Activated CD8-positive, alpha-beta memory T cell treated with anti-CD3 and anti-CD28 coated beads, Interleukin-2, amount 50 U/mL, for 48 hours (primary cell): ENCODE results near the gene CAMTA2.

ENCODE experiments used
- DNase-seq: peaks from one replicate; pipeline ENCODE4 v3.0.0-alpha.2; 2020

Gene CAMTA2

GRCh38 chr17:4946312-4946976 lies 41.0 kb downstream of the CAMTA2 start:
- DNase-seq = no peak

GRCh38 chr17:4945944-4946280 lies 41.6 kb downstream of the CAMTA2 start:
- no peak for DNase-seq

GRCh38 chr17:4945176-4945943 lies 42.1 kb downstream of the CAMTA2 start:
- DNase-seq = peak; percentile 90

GRCh38 chr17:4944554-4945175 lies 42.8 kb downstream of the CAMTA2 start:
- DNase-seq = peak; percentile 82

- DNase-seq = peak; percentile 72
Observed at GRCh38 chr17:4944163-4944553, 43.3 kb downstream of the CAMTA2 start.

- DNase-seq = no peak
Observed at GRCh38 chr17:4942760-4943508, 44.5 kb downstream of the CAMTA2 start.

GRCh38 chr17:4941319-4941610 lies 46.2 kb downstream of the CAMTA2 start:
- DNase-seq = no peak

- peak; percentile 80 for DNase-seq
Observed at GRCh38 chr17:4940555-4941318, 46.7 kb downstream of the CAMTA2 start.

GRCh38 chr17:4939796-4940554 lies 47.5 kb downstream of the CAMTA2 start, which contains the start of the genes RNF167 and SLC25A11:
Gene RNF167 (plus strand): TSS chr17:4940268. CDS start chr17:4940910, 642 bp downstream.
Gene SLC25A11 (minus strand): TSS chr17:4940046. CDS start chr17:4939910, 136 bp downstream.
- DNase-seq = peak; percentile 95

GRCh38 chr17:4939546-4939795 lies 48.0 kb downstream of the CAMTA2 start:
- DNase-seq = peak; percentile 77

GRCh38 chr17:4938688-4939545 lies 48.6 kb downstream of the CAMTA2 start:
- no peak for DNase-seq

- no peak for DNase-seq
Observed at GRCh38 chr17:4938069-4938491, 49.4 kb downstream of the CAMTA2 start.

GRCh38 chr17:4937553-4937952 lies 49.9 kb downstream of the CAMTA2 start:
- DNase-seq = no peak

- no peak for DNase-seq
Observed at GRCh38 chr17:4936436-4936835, 51.0 kb downstream of the CAMTA2 start.

- DNase-seq = no peak
Observed at GRCh38 chr17:4935650-4936049, 51.8 kb downstream of the CAMTA2 start.

- DNase-seq = no peak
Observed at GRCh38 chr17:4934173-4934979, 53.1 kb downstream of the CAMTA2 start.

- no peak for DNase-seq
Observed at GRCh38 chr17:4933646-4934045, 53.8 kb downstream of the CAMTA2 start.

GRCh38 chr17:4932756-4933155 lies 54.7 kb downstream of the CAMTA2 start:
- DNase-seq = no peak

GRCh38 chr17:4931963-4932362 lies 55.5 kb downstream of the CAMTA2 start, which contains the start of gene GP1BA:
Gene GP1BA (plus strand): TSS chr17:4932277. CDS start chr17:4932605, 328 bp downstream.
- no peak for DNase-seq

- no peak for DNase-seq
Observed at GRCh38 chr17:4928881-4929280, 58.6 kb downstream of the CAMTA2 start.
